GM19438 (cell line): Measurements from ENCODE around the gene ELF3.
"Not testable (repeated sequence)": the region's sequence is repeated elsewhere in the genome, so short reads cannot be mapped to it uniquely, and the experiment has no call there.

Experiments
- ATAC-seq: cut with Tn5 transposase; IDR thresholded peaks from one replicate; pipeline ENCODE4 v1.9.1; 2021; ENCODE audit warnings: low read depth; ENCODE audit not compliant: unreplicated experiment

ELF3 gene

GRCh38 chr1:202034149-202034682 lies 23.8 kb downstream of the ELF3 start:
- ATAC-seq = no peak

GRCh38 chr1:202034683-202035462 lies 24.5 kb downstream of the ELF3 start:
- no peak for ATAC-seq

GRCh38 chr1:202036595-202037387 lies 26.4 kb downstream of the ELF3 start:
- ATAC-seq = no peak

GRCh38 chr1:202037706-202038296 lies 27.4 kb downstream of the ELF3 start:
- ATAC-seq = no peak

GRCh38 chr1:202038688-202039346 lies 28.4 kb downstream of the ELF3 start:
- ATAC-seq = peak; percentile 49

- ATAC-seq = no peak
Observed at GRCh38 chr1:202045705-202046104, 35.3 kb downstream of the ELF3 start.

GRCh38 chr1:202046227-202046626 lies 35.8 kb downstream of the ELF3 start:
- no peak for ATAC-seq

GRCh38 chr1:202046748-202047708 lies 36.6 kb downstream of the ELF3 start:
- no peak for ATAC-seq

- ATAC-seq = no peak
Observed at GRCh38 chr1:202047977-202048376, 37.6 kb downstream of the ELF3 start.

GRCh38 chr1:202049129-202049528 lies 38.7 kb downstream of the ELF3 start:
- no peak for ATAC-seq

GRCh38 chr1:202054094-202054493 lies 43.7 kb downstream of the ELF3 start:
- no peak for ATAC-seq

- ATAC-seq = not testable (repeated sequence)
Observed at GRCh38 chr1:202054673-202055072, 44.3 kb downstream of the ELF3 start.

- no peak for ATAC-seq
Observed at GRCh38 chr1:202056644-202057334, 46.4 kb downstream of the ELF3 start.

GRCh38 chr1:202057335-202057704 lies 46.9 kb downstream of the ELF3 start:
- not testable (repeated sequence) for ATAC-seq

- no peak for ATAC-seq
Observed at GRCh38 chr1:202058001-202058908, 47.9 kb downstream of the ELF3 start.

- no peak for ATAC-seq
Observed at GRCh38 chr1:202061055-202061454, 50.7 kb downstream of the ELF3 start.

GRCh38 chr1:202061787-202062186 lies 51.4 kb downstream of the ELF3 start:
- ATAC-seq = not testable (repeated sequence)

GRCh38 chr1:202062636-202063035 lies 52.2 kb downstream of the ELF3 start:
- ATAC-seq = not testable (repeated sequence)
